ENCODE data around the gene DOCK10.
"Not testable (repeated sequence)": the region's sequence is repeated elsewhere in the genome, so short reads cannot be mapped to it uniquely, and the experiment has no call there.

Gene DOCK10

GRCh38 chr2:224973112-224974016, 68.9 kb downstream of the DOCK10 start:
- DNase-seq: peak; percentile 45

GRCh38 chr2:224971214-224971613, 71.1 kb downstream of the DOCK10 start:
- peak; percentile 96 for DNase-seq

DNA sequence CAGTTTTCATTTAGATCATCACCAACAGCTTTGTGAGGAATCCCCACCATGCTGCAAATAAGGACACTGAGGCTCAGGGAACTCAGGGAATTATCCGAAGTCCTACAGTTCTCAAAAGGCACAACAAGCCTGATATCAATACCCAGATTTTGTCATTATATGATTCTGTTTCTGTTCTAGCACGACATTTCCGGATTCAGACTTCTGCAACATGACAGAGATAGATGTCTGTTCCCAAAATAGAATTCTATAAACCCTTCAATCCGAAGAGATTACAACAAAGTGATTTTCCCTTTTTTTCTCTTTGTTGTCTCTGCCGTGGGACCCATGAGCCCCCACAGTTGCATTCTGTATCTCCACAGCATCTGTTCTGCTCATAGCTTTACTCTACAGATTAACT, 72.0 kb downstream of the DOCK10 start:
- no peak for DNase-seq

GRCh38 chr2:224969633-224970260, 72.5 kb downstream of the DOCK10 start:
- DNase-seq: no peak

GRCh38 chr2:224969095-224969494, 73.2 kb downstream of the DOCK10 start:
- no peak for DNase-seq

- DNase-seq: no peak
These were observed 74.2 kb downstream of the DOCK10 start for GRCh38 chr2:224968051-224968450.

DNA sequence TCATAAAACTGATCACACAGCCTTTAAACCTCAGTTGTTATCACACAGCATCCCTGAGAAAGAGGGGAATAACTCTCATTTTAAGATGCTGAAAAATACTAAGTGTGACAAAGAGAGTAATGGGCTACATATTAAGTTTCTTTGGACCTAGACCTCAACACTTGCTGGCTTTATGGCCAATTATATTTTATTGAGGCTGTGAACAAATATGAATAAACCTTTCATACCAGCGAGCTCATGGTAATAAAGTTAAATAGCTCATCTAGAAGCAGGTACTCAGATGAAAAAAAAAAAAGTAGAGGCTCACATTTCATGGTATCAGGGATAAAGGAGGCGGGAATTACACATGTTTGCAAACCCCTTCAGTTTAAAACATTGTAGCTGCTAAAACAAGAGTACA, 75.7 kb downstream of the DOCK10 start:
- peak; percentile 8 for DNase-seq

- no peak for DNase-seq
These were observed 82.7 kb downstream of the DOCK10 start for GRCh38 chr2:224959556-224959955.

DNA sequence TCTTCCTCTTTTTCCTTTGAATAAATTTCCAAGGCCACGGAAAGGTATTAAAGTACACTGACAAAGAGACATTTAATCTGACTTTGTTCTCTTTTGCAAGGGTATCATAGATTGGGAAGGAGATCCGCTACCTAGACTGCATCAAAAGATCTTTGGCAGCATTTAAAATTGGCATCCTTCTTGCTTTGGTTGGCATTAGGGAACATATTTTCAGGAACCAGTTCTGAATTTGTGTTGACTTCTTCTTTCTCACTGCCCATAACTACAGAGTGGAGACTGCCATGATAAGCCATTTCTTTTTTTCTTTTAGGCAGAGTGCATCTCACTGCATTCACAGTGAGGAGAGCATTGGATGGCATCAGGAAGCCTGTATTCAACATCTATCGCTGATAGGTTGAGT, 83.4 kb downstream of the DOCK10 start:
- no peak for DNase-seq

DNA sequence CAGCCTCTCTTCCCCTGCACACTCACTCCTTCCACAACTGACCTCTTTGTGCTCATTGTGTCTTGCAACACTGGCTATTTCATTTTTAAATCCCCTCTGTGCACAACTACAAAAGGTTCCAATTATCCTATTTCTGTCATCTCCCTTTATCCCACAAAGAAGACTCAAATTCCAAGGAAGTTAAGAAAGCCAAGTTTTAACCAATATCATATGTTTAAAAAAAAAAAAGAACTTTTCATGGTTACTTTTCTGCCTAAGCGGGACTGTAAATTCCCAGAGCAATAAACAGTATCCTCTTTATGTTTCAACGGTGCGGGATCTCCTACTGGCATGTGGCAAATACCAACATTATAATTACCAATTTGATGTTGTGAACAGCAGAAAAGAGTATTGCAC, 83.8 kb downstream of the DOCK10 start:
- no peak for DNase-seq

DNA sequence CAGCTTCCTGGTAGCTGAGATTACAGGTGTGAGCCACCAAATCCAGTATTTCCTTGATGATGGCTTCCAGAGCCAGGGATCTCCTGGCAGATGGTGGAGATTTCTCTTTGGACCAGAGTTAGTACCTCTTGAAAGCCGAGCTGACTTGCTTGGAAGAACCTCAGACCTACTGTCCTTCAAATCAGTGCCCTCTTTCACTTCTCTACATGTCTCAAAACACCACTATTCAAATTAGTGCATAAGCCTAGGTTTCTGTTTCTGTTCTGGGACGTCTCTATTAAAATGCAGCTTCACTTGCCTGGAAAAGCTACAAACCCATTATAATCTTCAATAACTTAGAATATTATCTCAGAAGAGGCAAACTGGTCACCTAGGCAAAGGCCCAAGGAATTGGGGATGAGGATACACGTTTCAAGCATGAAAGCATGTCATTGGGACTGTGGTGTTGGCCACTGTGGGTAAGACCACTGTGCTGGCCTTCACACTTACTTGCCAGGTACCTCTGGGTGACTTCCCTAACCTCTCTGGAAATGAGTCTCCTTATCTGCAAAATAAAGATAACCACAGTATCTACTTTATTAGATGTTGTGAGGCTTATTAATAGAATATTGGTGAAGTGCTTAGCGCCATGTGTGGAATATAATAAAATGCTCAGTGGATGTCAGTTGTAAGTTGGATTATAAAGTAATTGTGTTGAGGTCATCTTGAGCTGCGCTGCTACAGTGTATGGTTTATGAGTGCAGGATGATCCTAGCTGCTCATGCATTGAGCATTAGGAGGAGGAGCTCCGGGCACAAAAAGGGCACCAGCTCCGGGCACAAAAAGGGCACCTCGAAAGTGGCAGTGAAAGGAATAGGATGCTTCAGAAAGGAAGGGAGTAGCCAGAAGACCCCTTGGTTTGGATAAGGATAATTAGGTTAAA, 84.5 kb downstream of the DOCK10 start:
- DNase-seq: no peak

DNA sequence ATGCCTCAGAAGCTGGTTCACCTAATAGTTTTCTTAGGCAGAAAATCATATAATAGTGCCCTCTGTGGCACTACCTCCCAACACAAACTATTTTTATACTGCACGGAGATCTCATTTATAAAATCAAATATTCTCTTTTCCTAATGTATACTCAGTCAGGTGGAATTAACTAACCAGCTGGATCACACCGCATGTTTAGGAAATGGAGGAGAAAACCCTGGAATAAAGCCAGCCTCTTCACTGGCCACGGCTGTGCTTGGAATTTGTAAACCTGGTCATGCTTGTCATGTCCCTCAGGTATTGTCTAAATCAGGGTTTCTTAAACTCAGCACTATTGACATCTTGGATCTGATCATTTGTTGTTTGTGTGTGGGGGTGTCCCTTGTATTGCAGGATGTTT, 85.6 kb downstream of the DOCK10 start:
- DNase-seq: peak; percentile 73

GRCh38 chr2:224954980-224955379, 87.3 kb downstream of the DOCK10 start:
- peak; percentile 81 for DNase-seq

GRCh38 chr2:224952936-224953657, 89.2 kb downstream of the DOCK10 start:
- DNase-seq: no peak

DNA sequence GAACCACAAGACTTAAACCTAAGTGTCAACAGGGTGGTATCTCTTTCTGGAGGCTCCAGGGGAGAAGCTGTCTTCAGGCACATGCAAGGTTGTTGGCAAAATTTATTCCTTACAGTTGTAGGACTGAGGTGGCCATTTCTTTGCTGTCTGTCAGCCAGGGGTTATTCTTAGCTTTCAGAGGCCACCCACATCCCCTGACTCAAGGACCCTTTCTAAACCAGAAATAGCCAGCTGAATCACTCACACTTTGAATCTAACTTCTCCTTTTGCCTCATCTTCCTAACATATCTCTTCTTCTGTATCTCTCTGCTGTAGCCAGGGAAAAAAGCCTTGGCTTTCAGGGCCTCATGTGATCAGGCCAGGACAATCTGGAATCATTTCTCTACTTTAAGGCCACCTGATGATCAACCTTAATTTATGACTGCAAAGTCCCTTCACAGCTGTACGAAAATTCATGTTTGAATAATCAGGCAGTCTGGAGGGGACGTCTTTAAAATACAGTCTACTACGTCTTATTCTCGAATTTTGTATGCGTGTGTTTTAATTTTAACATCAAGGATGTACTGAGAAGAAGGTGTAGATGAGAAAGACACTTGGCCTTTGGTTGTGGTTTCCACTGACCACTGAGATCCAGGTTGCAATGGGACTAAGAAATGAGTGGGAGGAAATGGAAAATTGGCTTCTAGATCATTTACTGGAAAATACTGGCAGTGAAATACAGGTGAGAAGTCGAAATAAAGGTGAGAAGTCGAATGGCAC, 90.4 kb downstream of the DOCK10 start:
- no peak for DNase-seq

DNA sequence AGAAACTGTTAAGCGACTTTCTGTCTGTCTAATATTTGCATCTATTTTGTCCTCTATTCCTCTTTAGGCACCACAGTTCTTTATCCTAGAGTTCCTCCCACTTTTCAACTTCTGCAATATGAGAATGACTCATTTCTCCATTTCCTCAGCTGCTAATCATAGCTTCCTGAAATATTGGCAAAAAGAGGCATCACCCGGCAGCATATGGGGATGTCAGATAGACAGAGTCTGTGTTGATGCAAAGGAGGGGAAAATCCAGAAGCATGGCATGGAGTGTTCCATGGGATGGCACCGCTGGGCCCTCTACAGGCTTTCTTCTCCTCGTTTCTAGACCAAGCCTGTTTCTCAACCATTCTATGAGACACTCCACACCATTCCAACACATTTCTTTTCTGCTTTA, 93.4 kb downstream of the DOCK10 start:
- peak; percentile 6 for DNase-seq

GRCh38 chr2:224948005-224948404, 94.3 kb downstream of the DOCK10 start:
- DNase-seq: no peak

DNA sequence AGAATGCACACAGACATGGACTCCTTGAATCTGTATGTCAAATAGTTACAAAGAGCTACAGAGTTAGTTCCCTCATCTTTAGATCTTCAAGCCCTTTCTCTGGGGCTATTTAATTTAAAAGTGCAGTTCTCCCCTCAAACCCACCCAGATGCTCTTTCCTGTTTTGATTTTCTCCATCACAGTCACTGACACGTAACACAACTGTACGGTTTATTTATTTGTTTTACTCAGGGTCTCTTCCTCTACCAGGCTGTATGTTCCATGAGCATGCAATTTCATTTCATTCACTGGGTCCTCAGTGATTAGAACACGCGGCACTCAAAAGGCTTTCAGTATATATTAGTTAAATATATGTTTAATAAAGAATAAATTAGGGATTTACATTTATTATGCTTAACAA, 94.7 kb downstream of the DOCK10 start:
- DNase-seq: no peak

GRCh38 chr2:224946895-224947294, 95.4 kb downstream of the DOCK10 start:
- DNase-seq: peak; percentile 24

DNA sequence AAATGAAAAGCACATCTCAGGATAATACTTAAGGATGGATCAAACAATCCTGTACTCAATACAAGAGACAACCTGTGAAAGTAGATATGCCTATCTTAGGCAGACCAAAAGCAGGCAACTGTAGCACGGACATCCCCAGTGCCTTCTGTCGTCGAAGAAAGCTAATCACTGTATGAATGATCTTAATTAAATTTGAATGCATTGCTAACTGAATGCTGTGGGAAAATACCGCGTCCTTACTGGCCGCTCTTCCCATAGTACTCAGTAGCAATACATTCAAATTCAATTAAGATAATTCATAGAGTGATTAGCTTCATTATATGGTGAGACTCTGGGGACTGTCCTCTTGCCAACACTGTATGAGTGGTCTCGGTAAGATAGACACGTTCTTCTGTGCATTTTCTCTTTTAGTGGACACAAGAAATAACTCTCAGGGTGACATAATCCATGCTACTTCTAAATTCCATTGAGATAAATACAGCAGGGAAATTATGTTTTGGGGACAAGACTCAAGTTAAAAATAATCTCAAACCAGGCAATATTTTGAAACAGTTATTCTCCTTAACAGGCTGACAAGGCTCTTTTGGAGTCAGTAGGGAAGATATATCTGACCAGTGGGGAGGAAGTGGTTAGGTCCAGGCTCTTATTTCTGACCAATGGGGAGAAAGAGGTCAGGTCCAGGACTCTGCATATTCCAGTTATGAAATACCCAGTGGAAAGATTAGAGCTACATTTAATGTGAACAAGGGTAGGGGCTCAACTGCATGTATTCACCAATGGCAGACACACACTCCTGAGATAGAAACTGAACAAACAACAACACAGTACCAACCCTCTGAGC, 97.3 kb downstream of the DOCK10 start:
- no peak for DNase-seq

- not testable (repeated sequence) for DNase-seq
These were observed 98.6 kb downstream of the DOCK10 start for GRCh38 chr2:224943601-224944041.
